ENCODE measurements around the gene PABPN1L. TPM values are rescaled to one million over a fixed set of nuclear protein-coding genes. Genes with fewer than 3 reads are reported as not detected.

PABPN1L gene
- total and polyA plus RNA-seq, 2 of the 13 experiments (the other 11 are each of a cell fraction or from before 2014, with no cell fraction given) = not detected

DNA sequence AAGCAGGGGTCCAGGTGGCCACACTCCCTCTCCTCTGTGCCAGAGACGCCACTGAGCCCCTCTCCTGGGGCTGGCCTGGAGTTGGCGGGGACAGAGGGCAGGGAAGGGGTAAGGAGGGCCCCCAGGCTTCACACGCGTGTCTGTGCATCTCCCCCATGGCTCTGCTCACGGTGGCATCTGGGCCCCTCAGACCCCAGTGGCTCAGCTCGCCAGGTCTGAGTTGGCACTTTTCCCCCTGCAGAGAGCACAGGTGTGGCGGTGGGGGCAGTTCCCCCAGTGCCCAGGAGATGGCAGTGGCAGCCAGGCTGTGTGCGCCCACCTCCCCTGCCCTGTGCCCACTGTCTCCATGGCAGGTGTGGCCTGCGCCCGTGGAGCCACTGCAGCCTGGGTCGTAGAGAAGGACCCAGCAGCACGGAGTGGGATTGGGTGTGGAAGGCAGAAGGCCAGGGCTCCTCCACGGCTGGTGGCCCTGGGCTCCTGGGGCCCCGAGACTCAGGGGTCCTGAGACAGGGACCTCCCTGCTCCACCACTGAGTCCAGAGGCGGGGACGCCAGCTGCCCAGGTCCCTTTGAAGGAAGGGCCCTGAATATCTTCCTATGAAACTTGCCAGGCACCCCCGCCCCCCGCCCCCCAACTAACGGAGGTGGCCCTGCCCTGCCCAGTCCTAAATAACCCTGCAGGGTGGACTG lies 50.4 kb downstream of the PABPN1L start (continued):
- TF ChIP-seq, protein P1, sequence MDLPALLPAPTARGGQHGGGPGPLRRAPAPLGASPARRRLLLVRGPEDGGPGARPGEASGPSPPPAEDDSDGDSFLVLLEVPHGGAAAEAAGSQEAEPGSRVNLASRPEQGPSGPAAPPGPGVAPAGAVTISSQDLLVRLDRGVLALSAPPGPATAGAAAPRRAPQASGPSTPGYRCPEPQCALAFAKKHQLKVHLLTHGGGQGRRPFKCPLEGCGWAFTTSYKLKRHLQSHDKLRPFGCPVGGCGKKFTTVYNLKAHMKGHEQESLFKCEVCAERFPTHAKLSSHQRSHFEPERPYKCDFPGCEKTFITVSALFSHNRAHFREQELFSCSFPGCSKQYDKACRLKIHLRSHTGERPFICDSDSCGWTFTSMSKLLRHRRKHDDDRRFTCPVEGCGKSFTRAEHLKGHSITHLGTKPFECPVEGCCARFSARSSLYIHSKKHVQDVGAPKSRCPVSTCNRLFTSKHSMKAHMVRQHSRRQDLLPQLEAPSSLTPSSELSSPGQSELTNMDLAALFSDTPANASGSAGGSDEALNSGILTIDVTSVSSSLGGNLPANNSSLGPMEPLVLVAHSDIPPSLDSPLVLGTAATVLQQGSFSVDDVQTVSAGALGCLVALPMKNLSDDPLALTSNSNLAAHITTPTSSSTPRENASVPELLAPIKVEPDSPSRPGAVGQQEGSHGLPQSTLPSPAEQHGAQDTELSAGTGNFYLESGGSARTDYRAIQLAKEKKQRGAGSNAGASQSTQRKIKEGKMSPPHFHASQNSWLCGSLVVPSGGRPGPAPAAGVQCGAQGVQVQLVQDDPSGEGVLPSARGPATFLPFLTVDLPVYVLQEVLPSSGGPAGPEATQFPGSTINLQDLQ (CRISPR knock-in tag; IDR thresholded peaks at IDR 0.05) = no peak
- TF ChIP-seq, protein P2, sequence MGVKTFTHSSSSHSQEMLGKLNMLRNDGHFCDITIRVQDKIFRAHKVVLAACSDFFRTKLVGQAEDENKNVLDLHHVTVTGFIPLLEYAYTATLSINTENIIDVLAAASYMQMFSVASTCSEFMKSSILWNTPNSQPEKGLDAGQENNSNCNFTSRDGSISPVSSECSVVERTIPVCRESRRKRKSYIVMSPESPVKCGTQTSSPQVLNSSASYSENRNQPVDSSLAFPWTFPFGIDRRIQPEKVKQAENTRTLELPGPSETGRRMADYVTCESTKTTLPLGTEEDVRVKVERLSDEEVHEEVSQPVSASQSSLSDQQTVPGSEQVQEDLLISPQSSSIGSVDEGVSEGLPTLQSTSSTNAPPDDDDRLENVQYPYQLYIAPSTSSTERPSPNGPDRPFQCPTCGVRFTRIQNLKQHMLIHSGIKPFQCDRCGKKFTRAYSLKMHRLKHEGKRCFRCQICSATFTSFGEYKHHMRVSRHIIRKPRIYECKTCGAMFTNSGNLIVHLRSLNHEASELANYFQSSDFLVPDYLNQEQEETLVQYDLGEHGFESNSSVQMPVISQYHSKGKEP (CRISPR knock-in tag; IDR thresholded peaks at IDR 0.05) = no peak
- TF ChIP-seq, protein P3, sequence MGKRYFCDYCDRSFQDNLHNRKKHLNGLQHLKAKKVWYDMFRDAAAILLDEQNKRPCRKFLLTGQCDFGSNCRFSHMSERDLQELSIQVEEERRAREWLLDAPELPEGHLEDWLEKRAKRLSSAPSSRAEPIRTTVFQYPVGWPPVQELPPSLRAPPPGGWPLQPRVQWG (CRISPR knock-in tag; IDR thresholded peaks at IDR 0.05; ENCODE audit: borderline replicate concordance, low read depth) = no peak
- TF ChIP-seq MLLT10 (CRISPR knock-in tag; IDR thresholded peaks at IDR 0.05) (no peak), ZMYM2 (CRISPR knock-in tag; IDR thresholded peaks at IDR 0.05) (no peak), MAZ (IDR thresholded peaks at IDR 0.05; ENCODE audit: borderline replicate concordance, low read depth, low read length) (peak; percentile 50; the same call in 1 of the 2 replicates), MAZ (CRISPR knock-in tag; IDR thresholded peaks at IDR 0.05; ENCODE audit: low read depth) (no peak), IKZF1 (IDR thresholded peaks at IDR 0.05) (no peak), ZNF615 (CRISPR knock-in tag; IDR thresholded peaks at IDR 0.05; ENCODE audit: borderline replicate concordance) (no peak), ZNF12 (CRISPR knock-in tag; IDR thresholded peaks at IDR 0.05) (no peak), RCOR2 (CRISPR knock-in tag; IDR thresholded peaks at IDR 0.05) (no peak), SMAD9 (CRISPR knock-in tag; IDR thresholded peaks at IDR 0.05) (no peak), ZMYM3 (CRISPR knock-in tag; IDR thresholded peaks at IDR 0.05) (no peak), NR2F1 (CRISPR knock-in tag; IDR thresholded peaks at IDR 0.05) (no peak), SP5 (CRISPR knock-in tag; IDR thresholded peaks at IDR 0.05; ENCODE audit: borderline replicate concordance, low read depth) (no peak), KMT2B (CRISPR knock-in tag; IDR thresholded peaks at IDR 0.05) (0 out of 2 replicates have a peak, but pooled peaks have one; percentile 15), ZNF460 (CRISPR knock-in tag; IDR thresholded peaks at IDR 0.05; ENCODE audit: borderline replicate concordance) (no peak), NR3C1 (CRISPR knock-in tag; IDR thresholded peaks at IDR 0.05) (no peak)
- TF ChIP-seq, protein P4, sequence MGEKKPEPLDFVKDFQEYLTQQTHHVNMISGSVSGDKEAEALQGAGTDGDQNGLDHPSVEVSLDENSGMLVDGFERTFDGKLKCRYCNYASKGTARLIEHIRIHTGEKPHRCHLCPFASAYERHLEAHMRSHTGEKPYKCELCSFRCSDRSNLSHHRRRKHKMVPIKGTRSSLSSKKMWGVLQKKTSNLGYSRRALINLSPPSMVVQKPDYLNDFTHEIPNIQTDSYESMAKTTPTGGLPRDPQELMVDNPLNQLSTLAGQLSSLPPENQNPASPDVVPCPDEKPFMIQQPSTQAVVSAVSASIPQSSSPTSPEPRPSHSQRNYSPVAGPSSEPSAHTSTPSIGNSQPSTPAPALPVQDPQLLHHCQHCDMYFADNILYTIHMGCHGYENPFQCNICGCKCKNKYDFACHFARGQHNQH (CRISPR knock-in tag; IDR thresholded peaks at IDR 0.05) = peak; percentile 26; the same call in 1 of the 2 replicates
- TF ChIP-seq, protein P5, sequence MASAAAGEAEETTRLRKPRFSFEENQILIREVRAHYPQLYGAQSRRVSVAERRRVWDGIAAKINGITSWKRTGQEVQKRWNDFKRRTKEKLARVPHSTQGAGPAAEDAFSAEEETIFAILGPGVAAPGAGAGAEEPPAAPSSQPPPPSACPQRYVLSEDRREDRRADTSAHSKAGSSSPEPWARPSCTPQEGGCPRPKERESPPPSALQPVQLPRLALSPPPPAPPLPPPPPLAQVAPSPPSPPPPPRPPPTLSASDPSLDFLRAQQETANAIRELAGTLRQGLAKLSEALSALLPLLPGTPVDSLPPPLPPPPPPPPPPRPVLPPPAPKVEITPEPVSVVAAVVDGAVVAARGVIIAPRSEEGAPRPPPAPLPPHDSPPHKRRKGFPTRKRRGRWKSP (CRISPR knock-in tag; IDR thresholded peaks at IDR 0.05) = no peak
- TF ChIP-seq, protein P6, sequence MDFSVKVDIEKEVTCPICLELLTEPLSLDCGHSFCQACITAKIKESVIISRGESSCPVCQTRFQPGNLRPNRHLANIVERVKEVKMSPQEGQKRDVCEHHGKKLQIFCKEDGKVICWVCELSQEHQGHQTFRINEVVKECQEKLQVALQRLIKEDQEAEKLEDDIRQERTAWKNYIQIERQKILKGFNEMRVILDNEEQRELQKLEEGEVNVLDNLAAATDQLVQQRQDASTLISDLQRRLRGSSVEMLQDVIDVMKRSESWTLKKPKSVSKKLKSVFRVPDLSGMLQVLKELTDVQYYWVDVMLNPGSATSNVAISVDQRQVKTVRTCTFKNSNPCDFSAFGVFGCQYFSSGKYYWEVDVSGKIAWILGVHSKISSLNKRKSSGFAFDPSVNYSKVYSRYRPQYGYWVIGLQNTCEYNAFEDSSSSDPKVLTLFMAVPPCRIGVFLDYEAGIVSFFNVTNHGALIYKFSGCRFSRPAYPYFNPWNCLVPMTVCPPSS (IDR thresholded peaks at IDR 0.05) = no peak

All from HepG2 (cell line).